ENCODE results near the gene SLC6A16.
"Not testable (repeated sequence)": the region's sequence is repeated elsewhere in the genome, so short reads cannot be mapped to it uniquely, and the experiment has no call there.

Gene SLC6A16

GRCh38 chr19:49324801-49325576 lies at the start of gene SLC6A16:
Gene SLC6A16, minus strand, starts transcription at chr19:49325191. Its CDS starts 13,844 bp downstream, at chr19:49311347.
- DNase-seq: no peak

- not testable (repeated sequence) for DNase-seq
These were observed 48.2 kb upstream of the SLC6A16 start for GRCh38 chr19:49373174-49373573.

GRCh38 chr19:49371184-49371583 lies 46.2 kb upstream of the SLC6A16 start:
- no peak for DNase-seq

GRCh38 chr19:49368711-49369358 lies 43.8 kb upstream of the SLC6A16 start:
- DNase-seq: no peak

- no peak for DNase-seq
These were observed 41.1 kb upstream of the SLC6A16 start for GRCh38 chr19:49366110-49366509.

GRCh38 chr19:49364083-49364737 lies 39.2 kb upstream of the SLC6A16 start:
- no peak for DNase-seq

GRCh38 chr19:49363268-49364082 lies 38.5 kb upstream of the SLC6A16 start, which contains the start of gene DKKL1:
Gene DKKL1, plus strand, starts transcription at chr19:49363877. Its CDS starts 122 bp downstream, at chr19:49363999.
- DNase-seq: peak; percentile 87 to 91

- DNase-seq: no peak
These were observed 37.9 kb upstream of the SLC6A16 start for GRCh38 chr19:49362929-49363267.

GRCh38 chr19:49362048-49362928 lies 37.3 kb upstream of the SLC6A16 start, which contains the start of gene TEAD2:
Gene TEAD2, minus strand, starts transcription at chr19:49362416. Its CDS starts 2,341 bp downstream, at chr19:49360075.
- DNase-seq: no peak

GRCh38 chr19:49361438-49362047 lies 36.6 kb upstream of the SLC6A16 start:
- peak in 1 of 2 experiments; percentile 27 for DNase-seq

GRCh38 chr19:49359851-49360820 lies 35.1 kb upstream of the SLC6A16 start:
- no peak for DNase-seq

GRCh38 chr19:49357186-49357585 lies 32.2 kb upstream of the SLC6A16 start:
- DNase-seq: no peak

- no peak for DNase-seq
These were observed 31.4 kb upstream of the SLC6A16 start for GRCh38 chr19:49356382-49356781.

- no peak for DNase-seq
These were observed 30.9 kb upstream of the SLC6A16 start for GRCh38 chr19:49355909-49356353.

- no peak for DNase-seq
These were observed 24.6 kb upstream of the SLC6A16 start for GRCh38 chr19:49349567-49349966.

GRCh38 chr19:49348305-49349189 lies 23.6 kb upstream of the SLC6A16 start:
- no peak for DNase-seq

GRCh38 chr19:49347835-49348234 lies 22.8 kb upstream of the SLC6A16 start:
- DNase-seq: no peak

- no peak for DNase-seq
These were observed 22.2 kb upstream of the SLC6A16 start for GRCh38 chr19:49347191-49347590.
